GM19025 (cell line): ENCODE measurements around the gene RFXANK.
A peak's percentile ranks its signal among the peaks of the same experiment; 100 is the strongest.
"Not testable (repeated sequence)": the region's sequence is repeated elsewhere in the genome, so short reads cannot be mapped to it uniquely, and the experiment has no call there.

Source experiments
- ATAC-seq: cut with Tn5 transposase; IDR thresholded peaks from one replicate; pipeline ENCODE4 v1.9.1; 2021; ENCODE audit warnings: mild to moderate bottlenecking, low read depth, moderate library complexity; ENCODE audit not compliant: unreplicated experiment

Gene RFXANK

GRCh38 chr19:19192078-19192882 lies at the start of gene RFXANK, which contains the start of gene BORCS8:
Gene RFXANK, plus strand, starts transcription at chr19:19192258. Its CDS starts 1,689 bp downstream, at chr19:19193947.
Gene BORCS8, minus strand, starts transcription at chr19:19192152. Its CDS starts 35 bp downstream, at chr19:19192117.
- ATAC-seq = peak; percentile 85

- ATAC-seq = no peak
These were observed 49.7 kb upstream of the RFXANK start for GRCh38 chr19:19142347-19142746.

GRCh38 chr19:19145281-19145680 lies 46.8 kb upstream of the RFXANK start:
- no peak for ATAC-seq

- no peak for ATAC-seq
These were observed 46.1 kb upstream of the RFXANK start for GRCh38 chr19:19145684-19146608.

- ATAC-seq = no peak
These were observed 45.2 kb upstream of the RFXANK start for GRCh38 chr19:19146865-19147264.

GRCh38 chr19:19147344-19147743 lies 44.7 kb upstream of the RFXANK start:
- ATAC-seq = no peak

- not testable (repeated sequence) for ATAC-seq
These were observed 43.6 kb upstream of the RFXANK start for GRCh38 chr19:19148504-19148903.

GRCh38 chr19:19149435-19149834 lies 42.6 kb upstream of the RFXANK start:
- ATAC-seq = no peak

- no peak for ATAC-seq
These were observed 40.6 kb upstream of the RFXANK start for GRCh38 chr19:19151418-19151817.

- no peak for ATAC-seq
These were observed 39.2 kb upstream of the RFXANK start for GRCh38 chr19:19152668-19153384.

- ATAC-seq = no peak
These were observed 37.1 kb upstream of the RFXANK start for GRCh38 chr19:19154768-19155494.

GRCh38 chr19:19155495-19156219 lies 36.4 kb upstream of the RFXANK start:
- peak; percentile 72 for ATAC-seq

- ATAC-seq = no peak
These were observed 34.2 kb upstream of the RFXANK start for GRCh38 chr19:19157808-19158207.

- ATAC-seq = no peak
These were observed 32.5 kb upstream of the RFXANK start for GRCh38 chr19:19159534-19159933.

GRCh38 chr19:19160461-19161035 lies 31.5 kb upstream of the RFXANK start:
- no peak for ATAC-seq

GRCh38 chr19:19162495-19162894 lies 29.6 kb upstream of the RFXANK start:
- no peak for ATAC-seq

GRCh38 chr19:19165396-19165795 lies 26.7 kb upstream of the RFXANK start:
- ATAC-seq = no peak

- ATAC-seq = no peak
These were observed 24.4 kb upstream of the RFXANK start for GRCh38 chr19:19167612-19168011.
